ENCODE results near the gene SETSIP. TPM values are rescaled to one million over a fixed set of nuclear protein-coding genes. Genes with fewer than 3 reads are reported as not detected.
A peak's percentile ranks its signal among the peaks of the same experiment; 100 is the strongest.
"Not testable (repeated sequence)": the region's sequence is repeated elsewhere in the genome, so short reads cannot be mapped to it uniquely, and the experiment has no call there.

The SETSIP gene
- total RNA-seq, 1 donor from 2014 or later, result not detected

GRCh38 chr1:92081031-92081430 is 5.8 kb upstream of the SETSIP start:
- intact Hi-C loops (cut with micrococcal nuclease), result loop anchor here (5.0 to 10.0 kb wide), 2 partner anchors 41 to 214 kb away; partner anchors contain the start of genes GLMN and RPAP2
- no peak for DNase-seq
- Mint-ChIP-seq H3K27ac (no peak overlapping the region), H3K4me3 (peak overlapping the region; percentile 94), H3K9me3 (peaks cover 11% of the 10 kb centered on the region), H3K36me3 (ENCODE audit: low read depth) (peaks cover 2% of the 10 kb centered on the region), H3K4me1 (peaks cover 6% of the 10 kb centered on the region), H3K27me3 (no peaks in the 10 kb centered on the region)

DNA sequence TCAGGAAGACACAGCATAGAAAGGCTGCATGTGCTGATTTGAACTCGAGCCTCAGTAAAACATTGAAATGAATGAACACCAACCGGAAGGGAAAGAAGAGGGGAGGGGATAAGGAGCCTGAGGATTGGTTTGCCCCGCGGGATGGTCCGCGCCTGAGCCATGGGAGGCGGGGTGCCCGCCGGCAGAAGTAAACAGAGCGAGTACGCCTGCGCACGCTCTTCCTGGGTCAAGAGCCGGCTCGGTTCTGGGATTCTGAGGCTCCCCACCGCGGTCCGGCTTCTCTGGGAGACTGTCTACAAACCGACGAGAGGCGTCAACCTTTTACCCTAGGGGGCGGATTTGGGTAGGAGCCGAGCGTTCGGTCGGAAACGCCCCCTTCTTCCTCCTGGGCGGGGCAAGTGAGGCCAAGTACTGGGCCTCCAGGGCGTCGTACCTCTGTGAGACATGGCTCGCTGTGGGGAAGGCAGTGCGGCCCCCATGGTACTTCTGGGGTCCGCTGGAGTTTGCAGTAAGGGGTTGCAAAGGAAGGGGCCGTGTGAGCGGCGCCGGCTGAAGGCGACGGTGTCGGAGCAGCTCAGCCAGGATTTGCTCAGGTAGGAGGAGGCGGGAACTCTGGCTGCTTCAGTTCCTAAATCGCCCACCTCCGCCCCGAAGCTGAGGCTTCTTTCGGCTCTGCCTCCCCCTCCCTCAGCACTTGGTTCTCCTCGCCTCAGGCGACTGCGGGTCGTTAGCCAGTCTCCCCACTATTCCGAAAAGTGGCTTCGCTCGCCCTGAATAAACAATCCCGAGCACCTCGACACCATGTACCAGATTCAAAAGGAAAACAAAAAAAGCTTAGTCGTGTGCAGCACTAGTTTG is 5.1 kb upstream of the SETSIP start, which contains the start of gene BTBD8:
Gene BTBD8, plus strand, starts transcription at position 218 of the 858 bp plus-strand sequence. Its CDS starts 227 bp downstream, at position 445.
- H3K27ac Mint-ChIP-seq, result peak within 1 kb of the TSS; percentile 86
- H3K4me3 Mint-ChIP-seq, result peak within 1 kb of the TSS; percentile 94
- H3K36me3 Mint-ChIP-seq (ENCODE audit: low read depth), result no peaks in the 10 kb centered on the region
- H3K9me3 Mint-ChIP-seq, result peaks cover 6% of the 10 kb centered on the region
- intact Hi-C loops (cut with micrococcal nuclease), result loop anchor here (5.0 to 10.0 kb wide), 2 partner anchors 42 to 214 kb away; partner anchors contain the start of genes GLMN and RPAP2
- H3K4me1 Mint-ChIP-seq, result peaks cover 6% of the 10 kb centered on the region
- peak; percentile 96 for DNase-seq
- H3K27me3 Mint-ChIP-seq, result no peaks in the 10 kb centered on the region

DNA sequence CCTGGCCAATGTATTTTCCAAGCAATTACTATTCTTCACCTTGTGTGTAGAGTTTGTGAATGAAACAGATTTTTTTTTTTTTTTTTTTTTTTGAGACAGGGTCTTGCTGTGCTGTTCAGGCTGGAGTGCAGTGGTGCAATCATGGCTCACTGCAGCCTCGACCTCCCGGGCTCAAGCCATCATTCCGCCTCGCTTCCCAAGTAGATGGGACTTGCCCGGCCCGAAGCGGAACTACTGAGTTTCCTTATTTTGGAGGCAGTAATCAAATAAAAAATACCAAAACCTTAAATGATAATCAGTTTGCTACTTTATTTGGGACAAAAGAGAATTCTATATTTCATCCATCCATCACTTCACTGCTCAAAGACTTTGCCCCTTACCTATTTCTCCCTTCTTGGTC is 4.2 kb upstream of the SETSIP start:
- intact Hi-C loops (cut with micrococcal nuclease), result no loop called here
- peak; percentile 51 for DNase-seq
- peaks cover 6% of the 10 kb centered on the region for H3K4me1 Mint-ChIP-seq
- peaks cover 2% of the 10 kb centered on the region for H3K27me3 Mint-ChIP-seq
- no peak overlapping the region for H3K27ac Mint-ChIP-seq
- peak overlapping the region; percentile 94 for H3K4me3 Mint-ChIP-seq
- H3K9me3 Mint-ChIP-seq, result no peaks in the 10 kb centered on the region
- H3K36me3 Mint-ChIP-seq (ENCODE audit: low read depth), result no peaks in the 10 kb centered on the region

GRCh38 chr1:92078077-92078476 is 2.9 kb upstream of the SETSIP start:
- H3K4me3 Mint-ChIP-seq; H3K4me1 Mint-ChIP-seq; intact Hi-C loops (cut with micrococcal nuclease); H3K9me3 Mint-ChIP-seq; H3K27me3 Mint-ChIP-seq; H3K36me3 Mint-ChIP-seq (ENCODE audit: low read depth); H3K27ac Mint-ChIP-seq: not testable (repeated sequence)
- peak; percentile 22 for DNase-seq

DNA sequence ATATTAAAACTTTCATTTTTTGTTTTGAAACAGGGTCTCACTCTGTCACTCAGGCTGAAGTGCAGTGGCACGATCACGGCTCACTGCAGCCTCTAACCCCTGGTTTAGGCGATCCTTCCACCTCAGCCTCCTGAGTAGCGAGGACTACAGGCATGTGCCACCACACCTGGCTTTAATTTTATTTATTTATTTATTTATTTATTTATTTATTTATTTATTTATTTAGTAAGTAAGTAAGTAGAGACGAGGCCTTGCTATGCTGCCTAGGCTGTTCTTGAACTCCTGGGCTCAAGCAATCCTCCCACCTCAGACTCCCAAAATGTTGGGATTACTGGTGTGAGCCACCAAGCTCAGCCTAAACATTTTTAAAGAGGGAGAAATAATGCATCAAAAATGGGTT is 1.2 kb upstream of the SETSIP start:
- DNase-seq, result peak; percentile 39
- Mint-ChIP-seq H3K27ac (no peak overlapping the region), H3K4me1 (peaks cover 6% of the 10 kb centered on the region), H3K36me3 (ENCODE audit: low read depth) (no peaks in the 10 kb centered on the region), H3K27me3 (peaks cover 10% of the 10 kb centered on the region), H3K4me3 (no peak overlapping the region), H3K9me3 (no peaks in the 10 kb centered on the region)
- intact Hi-C loops (cut with micrococcal nuclease), result no loop called here

- H3K4me1 Mint-ChIP-seq; H3K27ac Mint-ChIP-seq; H3K9me3 Mint-ChIP-seq; intact Hi-C loops (cut with micrococcal nuclease); DNase-seq; H3K36me3 Mint-ChIP-seq (ENCODE audit: low read depth); H3K4me3 Mint-ChIP-seq: not testable (repeated sequence)
- H3K27me3 Mint-ChIP-seq, result peaks cover 10% of the 10 kb centered on the region
These were observed 765 bp downstream of the SETSIP start for GRCh38 chr1:92074446-92074845.

- no peaks in the 10 kb centered on the region for H3K4me1 Mint-ChIP-seq
- no peak overlapping the region for H3K4me3 Mint-ChIP-seq
- intact Hi-C loops (cut with micrococcal nuclease), result no loop called here
- peaks cover 10% of the 10 kb centered on the region for H3K27me3 Mint-ChIP-seq
- peak; percentile 16 for DNase-seq
- no peaks in the 10 kb centered on the region for H3K9me3 Mint-ChIP-seq
- H3K36me3 Mint-ChIP-seq (ENCODE audit: low read depth), result no peaks in the 10 kb centered on the region
- no peak overlapping the region for H3K27ac Mint-ChIP-seq
These were observed 4.3 kb downstream of the SETSIP start for GRCh38 chr1:92070892-92071291.

GRCh38 chr1:92066321-92066720 is 8.9 kb downstream of the SETSIP start:
- H3K27me3 Mint-ChIP-seq, result no peaks in the 10 kb centered on the region
- H3K9me3 Mint-ChIP-seq, result no peaks in the 10 kb centered on the region
- H3K4me3 Mint-ChIP-seq, result no peak overlapping the region
- intact Hi-C loops (cut with micrococcal nuclease), result no loop called here
- no peak for DNase-seq
- no peaks in the 10 kb centered on the region for H3K36me3 Mint-ChIP-seq (ENCODE audit: low read depth)
- H3K4me1 Mint-ChIP-seq, result no peaks in the 10 kb centered on the region
- no peak overlapping the region for H3K27ac Mint-ChIP-seq

DNA sequence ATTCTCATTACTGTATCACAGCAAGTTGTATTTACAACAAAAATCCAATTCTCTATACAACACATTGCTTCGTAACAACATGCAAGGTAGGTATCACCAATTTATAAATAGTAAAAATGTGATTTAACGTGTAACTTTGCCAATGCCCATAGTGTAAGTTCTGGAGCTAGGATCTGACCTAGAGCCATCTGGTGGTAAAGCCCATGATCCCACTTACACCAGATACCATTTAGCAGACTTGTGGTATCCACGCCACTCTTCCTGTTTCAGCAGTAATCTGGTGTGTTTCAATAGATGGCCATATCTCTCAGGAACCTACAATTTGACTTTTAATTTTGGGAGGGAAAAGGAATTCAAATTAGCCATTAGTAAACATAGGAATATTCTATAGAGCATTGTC is 10.2 kb downstream of the SETSIP start:
- Mint-ChIP-seq H3K27me3 (no peaks in the 10 kb centered on the region), H3K9me3 (no peaks in the 10 kb centered on the region), H3K4me1 (no peaks in the 10 kb centered on the region), H3K4me3 (no peak overlapping the region), H3K27ac (no peak overlapping the region), H3K36me3 (ENCODE audit: low read depth) (no peaks in the 10 kb centered on the region)
- intact Hi-C loops (cut with micrococcal nuclease), result no loop called here
- DNase-seq, result no peak

DNA sequence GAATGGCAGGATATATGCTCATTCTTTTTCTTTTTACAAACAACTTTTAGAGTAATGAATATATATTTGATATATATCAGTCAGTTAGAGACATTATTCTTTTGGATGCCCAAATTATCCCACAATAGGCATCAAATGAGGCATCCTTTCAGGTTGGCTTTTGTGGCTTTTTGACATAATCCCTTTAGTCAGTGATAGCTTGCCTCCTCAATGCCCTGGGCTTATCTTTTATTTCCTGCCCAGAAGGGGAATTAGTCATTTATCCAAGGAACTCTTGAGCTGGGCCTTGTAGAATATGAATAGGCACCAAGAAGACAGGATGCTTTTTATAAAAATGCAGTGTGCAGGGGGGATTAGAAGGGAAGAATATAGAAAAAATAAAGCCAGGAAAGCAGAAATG is 23.3 kb downstream of the SETSIP start:
- H3K4me1 Mint-ChIP-seq, result no peaks in the 10 kb centered on the region
- H3K4me3 Mint-ChIP-seq, result no peak overlapping the region
- H3K9me3 Mint-ChIP-seq, result no peaks in the 10 kb centered on the region
- DNase-seq, result no peak
- intact Hi-C loops (cut with micrococcal nuclease), result no loop called here
- no peaks in the 10 kb centered on the region for H3K36me3 Mint-ChIP-seq (ENCODE audit: low read depth)
- peaks cover 4% of the 10 kb centered on the region for H3K27me3 Mint-ChIP-seq
- H3K27ac Mint-ChIP-seq, result no peak overlapping the region

DNA sequence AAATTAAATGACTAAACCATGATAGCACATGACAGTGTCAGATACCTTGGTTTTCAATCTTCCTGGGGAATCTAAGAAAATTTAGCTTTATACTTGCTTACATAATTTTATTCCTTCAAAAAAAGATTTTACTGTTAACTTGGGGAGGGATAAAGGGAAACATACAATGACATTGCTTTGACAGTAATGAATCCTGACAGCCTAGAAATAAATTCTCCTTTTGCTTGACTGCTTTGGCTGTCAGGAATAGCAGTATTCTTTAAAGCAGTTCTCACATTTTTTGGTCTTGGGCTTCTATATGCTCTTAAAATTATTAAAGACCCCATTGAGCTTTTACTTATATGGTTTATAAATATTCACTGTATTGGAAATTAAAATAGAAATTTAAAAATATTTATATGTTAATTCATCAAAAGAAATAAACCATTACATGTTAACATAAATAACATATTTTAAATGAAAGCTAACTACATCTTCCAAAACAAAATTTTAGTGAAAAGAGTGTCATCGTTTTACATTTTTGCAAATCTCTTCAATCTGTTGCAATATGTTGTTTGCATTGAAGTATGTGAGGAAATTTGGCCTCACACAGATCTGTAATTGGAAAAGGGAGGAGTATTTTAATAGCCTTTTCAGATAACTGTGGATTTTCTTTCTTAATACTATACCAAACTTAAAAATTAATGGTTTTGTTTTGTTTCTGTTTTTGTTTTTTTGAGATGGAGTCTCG is 29.3 kb downstream of the SETSIP start:
- no peak overlapping the region for H3K27ac Mint-ChIP-seq
- no peaks in the 10 kb centered on the region for H3K9me3 Mint-ChIP-seq
- no peaks in the 10 kb centered on the region for H3K27me3 Mint-ChIP-seq
- intact Hi-C loops (cut with micrococcal nuclease), result no loop called here
- no peaks in the 10 kb centered on the region for H3K36me3 Mint-ChIP-seq (ENCODE audit: low read depth)
- no peak overlapping the region for H3K4me3 Mint-ChIP-seq
- no peaks in the 10 kb centered on the region for H3K4me1 Mint-ChIP-seq
- no peak for DNase-seq

GRCh38 chr1:92043621-92044020 is 31.6 kb downstream of the SETSIP start:
- H3K27ac Mint-ChIP-seq, result no peak overlapping the region
- no peaks in the 10 kb centered on the region for H3K9me3 Mint-ChIP-seq
- no peak for DNase-seq
- no peaks in the 10 kb centered on the region for H3K4me1 Mint-ChIP-seq
- intact Hi-C loops (cut with micrococcal nuclease), result no loop called here
- no peaks in the 10 kb centered on the region for H3K27me3 Mint-ChIP-seq
- H3K4me3 Mint-ChIP-seq, result no peak overlapping the region
- H3K36me3 Mint-ChIP-seq (ENCODE audit: low read depth), result no peaks in the 10 kb centered on the region

- Mint-ChIP-seq H3K36me3 (ENCODE audit: low read depth) (no peaks in the 10 kb centered on the region), H3K4me3 (no peak overlapping the region), H3K9me3 (no peaks in the 10 kb centered on the region), H3K27me3 (peaks cover 6% of the 10 kb centered on the region), H3K4me1 (no peaks in the 10 kb centered on the region), H3K27ac (no peak overlapping the region)
- no peak for DNase-seq
- intact Hi-C loops (cut with micrococcal nuclease), result no loop called here
These were observed 34.2 kb downstream of the SETSIP start for GRCh38 chr1:92040971-92041370.

- H3K27ac Mint-ChIP-seq, result no peak overlapping the region
- no peaks in the 10 kb centered on the region for H3K9me3 Mint-ChIP-seq
- H3K4me1 Mint-ChIP-seq, result no peaks in the 10 kb centered on the region
- peaks cover 9% of the 10 kb centered on the region for H3K27me3 Mint-ChIP-seq
- intact Hi-C loops (cut with micrococcal nuclease), result no loop called here
- H3K4me3 Mint-ChIP-seq, result no peak overlapping the region
- DNase-seq, result no peak
- H3K36me3 Mint-ChIP-seq (ENCODE audit: low read depth), result no peaks in the 10 kb centered on the region
These were observed 36.4 kb downstream of the SETSIP start for GRCh38 chr1:92038695-92039346.

Data from activated CD4-positive, alpha-beta T cell treated with anti-CD3 and anti-CD28 coated beads, Interleukin-2, amount 10 ng/mL, durations not matched to agents 24 days and 14 days (primary cell).